K562 (cell line): ENCODE results near the gene AGRN.

ENCODE experiments used
- CTCF ChIP-seq, 3 experiments: IDR thresholded peaks in 2 of 3; conservative IDR thresholded peaks in 1 of 3; 2 replicates each; pipeline ENCODE4 v1.5.1; 2011 to 2012; ENCODE audit warnings: low read length in 3 of 3, mild to moderate bottlenecking in 3 of 3, control low read depth in 2 of 3, improper control_type of control experiment in 1 of 3, inconsistent platforms in 1 of 3, low read depth in 1 of 3, mixed read lengths in 1 of 3, moderate library complexity in 1 of 3; ENCODE audit not compliant: insufficient read depth in 2 of 3
- EZH2 ChIP-seq: IDR thresholded peaks from 2 replicates; pipeline ENCODE4 v1.6.1; 2012; ENCODE audit warnings: low read depth, mild to moderate bottlenecking, inconsistent platforms, low read length, borderline replicate concordance
- MYC ChIP-seq, 2 experiments: fragments of 250-450 bp in 1 of 2; sonication (Bioruptor Pico) in 1 of 2; IDR thresholded peaks; 2 replicates each; pipeline versions ENCODE4 v1.5.1 to v1.6.1; 2012 to 2021; ENCODE audit warnings: low read depth in 2 of 2, borderline replicate concordance in 1 of 2, improper control_type of control experiment in 1 of 2, low read length in 1 of 2, mild to moderate bottlenecking in 1 of 2, moderate library complexity in 1 of 2
- PHTF2 ChIP-seq: fragments of 250-450 bp; sonication (Bioruptor Pico); IDR thresholded peaks from 2 replicates; pipeline ENCODE4 v1.5.0; 2021; ENCODE audit warnings: mild to moderate bottlenecking
- RBM15 ChIP-seq: fragments of 200-400 bp; formaldehyde crosslinking; IDR thresholded peaks from 2 replicates; pipeline ENCODE4 v1.6.1; 2018; ENCODE audit warnings: mild to moderate bottlenecking, low read length, moderate library complexity; ENCODE audit not compliant: insufficient read depth
- RCOR1 ChIP-seq, 2 experiments: IDR thresholded peaks; 2 replicates each; pipeline ENCODE4 v1.6.1; 2012; ENCODE audit warnings: low read depth in 2 of 2, low read length in 2 of 2, borderline replicate concordance in 1 of 2, improper control_type of control experiment in 1 of 2
- SREBF2 ChIP-seq: sonication (generic); formaldehyde crosslinking; IDR thresholded peaks from 2 replicates; pipeline ENCODE4 v1.4.0; 2020; ENCODE audit warnings: mild to moderate bottlenecking, missing genetic modification reagents
- TF ChIP-seq, protein P1 (sequence below): sonication (generic); formaldehyde crosslinking; IDR thresholded peaks from 2 replicates; pipeline ENCODE4 v1.8.0; 2022; ENCODE audit warnings: missing genetic modification reagents, mild to moderate bottlenecking, borderline replicate concordance
- TF ChIP-seq, protein P2 (sequence below), 2 experiments: fragments of 450-650 bp in 1 of 2; sonication (generic) in 1 of 2; formaldehyde crosslinking in 1 of 2; IDR thresholded peaks; 2 replicates each; pipeline versions ENCODE4 v1.7.1 to v1.9.0; 2016 to 2022; ENCODE audit warnings: inconsistent platforms in 1 of 2, mild to moderate bottlenecking in 1 of 2, missing genetic modification reagents in 1 of 2

DNA sequence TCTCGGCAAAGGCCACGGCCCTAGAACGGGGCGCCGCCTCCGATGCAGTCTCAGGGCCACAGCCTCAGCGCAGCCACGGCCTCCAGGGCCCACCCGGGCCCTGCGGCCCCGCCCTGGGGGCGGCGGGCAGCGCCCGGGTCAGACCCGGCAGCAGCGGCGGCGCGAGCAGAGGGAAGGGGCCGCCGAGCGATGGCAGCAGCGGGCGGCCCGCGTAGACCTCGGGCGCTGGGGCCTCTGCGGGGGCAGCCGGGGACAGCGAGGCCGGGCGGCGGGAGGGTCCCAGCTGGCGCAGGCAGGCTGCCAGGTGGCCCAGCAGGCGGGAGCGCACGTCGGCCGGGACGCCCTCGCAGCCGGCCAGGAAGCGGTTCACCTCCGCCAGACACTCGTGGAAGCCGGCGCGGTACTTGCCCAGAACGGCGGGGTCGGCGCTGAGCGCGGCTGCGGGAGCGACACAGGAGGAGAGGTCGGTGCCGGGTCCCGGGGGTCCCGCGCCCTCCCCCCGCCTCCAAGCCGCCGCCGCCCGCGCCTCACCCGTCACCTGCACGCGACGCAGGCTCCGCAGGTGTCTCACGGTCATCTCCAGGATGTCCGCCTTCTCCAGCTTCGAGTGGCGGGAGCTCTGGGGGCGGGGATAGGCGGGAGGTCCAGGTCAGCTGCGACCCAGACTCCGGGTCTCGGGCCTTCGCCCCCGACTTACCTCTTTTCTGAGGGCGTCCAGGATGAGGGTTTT is 20.8 kb upstream of the AGRN start:
- TF ChIP-seq PHTF2 (CRISPR knock-in tag) (no peak), CTCF (IDR thresholded peaks at IDR 0.05 in 2 of 3, conservative IDR thresholded peaks at IDR 0.05 in 1 of 3; ENCODE audit: insufficient read depth in 2 of 3, low read depth in 1 of 3, low read length in 3 of 3) (peak in 2 of 3 experiments; percentile 25 to 50; a peak in 3 of 6 replicates), EZH2 (no peak), RBM15 (no peak), SREBF2 (CRISPR knock-in tag) (no peak), RCOR1 (IDR thresholded peaks at IDR 0.05; ENCODE audit: borderline replicate concordance in 1 of 2, low read depth in 2 of 2, low read length in 2 of 2) (no peak), MYC (IDR thresholded peaks at IDR 0.05; ENCODE audit: low read depth, low read length) (peak; percentile 6; the same call in 1 of the 2 replicates), MYC (CRISPR knock-in tag; IDR thresholded peaks at IDR 0.05; ENCODE audit: borderline replicate concordance, low read depth) (no peak)
- TF ChIP-seq, protein P1, sequence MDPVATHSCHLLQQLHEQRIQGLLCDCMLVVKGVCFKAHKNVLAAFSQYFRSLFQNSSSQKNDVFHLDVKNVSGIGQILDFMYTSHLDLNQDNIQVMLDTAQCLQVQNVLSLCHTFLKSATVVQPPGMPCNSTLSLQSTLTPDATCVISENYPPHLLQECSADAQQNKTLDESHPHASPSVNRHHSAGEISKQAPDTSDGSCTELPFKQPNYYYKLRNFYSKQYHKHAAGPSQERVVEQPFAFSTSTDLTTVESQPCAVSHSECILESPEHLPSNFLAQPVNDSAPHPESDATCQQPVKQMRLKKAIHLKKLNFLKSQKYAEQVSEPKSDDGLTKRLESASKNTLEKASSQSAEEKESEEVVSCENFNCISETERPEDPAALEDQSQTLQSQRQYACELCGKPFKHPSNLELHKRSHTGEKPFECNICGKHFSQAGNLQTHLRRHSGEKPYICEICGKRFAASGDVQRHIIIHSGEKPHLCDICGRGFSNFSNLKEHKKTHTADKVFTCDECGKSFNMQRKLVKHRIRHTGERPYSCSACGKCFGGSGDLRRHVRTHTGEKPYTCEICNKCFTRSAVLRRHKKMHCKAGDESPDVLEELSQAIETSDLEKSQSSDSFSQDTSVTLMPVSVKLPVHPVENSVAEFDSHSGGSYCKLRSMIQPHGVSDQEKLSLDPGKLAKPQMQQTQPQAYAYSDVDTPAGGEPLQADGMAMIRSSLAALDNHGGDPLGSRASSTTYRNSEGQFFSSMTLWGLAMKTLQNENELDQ (CRISPR knock-in tag) = no peak
- TF ChIP-seq, protein P2, sequence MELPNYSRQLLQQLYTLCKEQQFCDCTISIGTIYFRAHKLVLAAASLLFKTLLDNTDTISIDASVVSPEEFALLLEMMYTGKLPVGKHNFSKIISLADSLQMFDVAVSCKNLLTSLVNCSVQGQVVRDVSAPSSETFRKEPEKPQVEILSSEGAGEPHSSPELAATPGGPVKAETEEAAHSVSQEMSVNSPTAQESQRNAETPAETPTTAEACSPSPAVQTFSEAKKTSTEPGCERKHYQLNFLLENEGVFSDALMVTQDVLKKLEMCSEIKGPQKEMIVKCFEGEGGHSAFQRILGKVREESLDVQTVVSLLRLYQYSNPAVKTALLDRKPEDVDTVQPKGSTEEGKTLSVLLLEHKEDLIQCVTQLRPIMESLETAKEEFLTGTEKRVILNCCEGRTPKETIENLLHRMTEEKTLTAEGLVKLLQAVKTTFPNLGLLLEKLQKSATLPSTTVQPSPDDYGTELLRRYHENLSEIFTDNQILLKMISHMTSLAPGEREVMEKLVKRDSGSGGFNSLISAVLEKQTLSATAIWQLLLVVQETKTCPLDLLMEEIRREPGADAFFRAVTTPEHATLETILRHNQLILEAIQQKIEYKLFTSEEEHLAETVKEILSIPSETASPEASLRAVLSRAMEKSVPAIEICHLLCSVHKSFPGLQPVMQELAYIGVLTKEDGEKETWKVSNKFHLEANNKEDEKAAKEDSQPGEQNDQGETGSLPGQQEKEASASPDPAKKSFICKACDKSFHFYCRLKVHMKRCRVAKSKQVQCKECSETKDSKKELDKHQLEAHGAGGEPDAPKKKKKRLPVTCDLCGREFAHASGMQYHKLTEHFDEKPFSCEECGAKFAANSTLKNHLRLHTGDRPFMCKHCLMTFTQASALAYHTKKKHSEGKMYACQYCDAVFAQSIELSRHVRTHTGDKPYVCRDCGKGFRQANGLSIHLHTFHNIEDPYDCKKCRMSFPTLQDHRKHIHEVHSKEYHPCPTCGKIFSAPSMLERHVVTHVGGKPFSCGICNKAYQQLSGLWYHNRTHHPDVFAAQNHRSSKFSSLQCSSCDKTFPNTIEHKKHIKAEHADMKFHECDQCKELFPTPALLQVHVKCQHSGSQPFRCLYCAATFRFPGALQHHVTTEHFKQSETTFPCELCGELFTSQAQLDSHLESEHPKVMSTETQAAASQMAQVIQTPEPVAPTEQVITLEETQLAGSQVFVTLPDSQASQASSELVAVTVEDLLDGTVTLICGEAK (IDR thresholded peaks at IDR 0.05) = 0 out of 2 replicates have a peak, but pooled peaks have one; percentile 14
- TF ChIP-seq, protein P2 (CRISPR knock-in tag; IDR thresholded peaks at IDR 0.05) = no peak
